Measurements from ENCODE around the gene CHCHD2.

- TF ChIP-seq CTCF (IDR thresholded peaks at IDR 0.05), result no peak
- no peak for TF ChIP-seq POLR2A (IDR thresholded peaks at IDR 0.05)
Observed at GRCh38 chr7:56105508-56105907, 768 bp downstream of the CHCHD2 start.

Measured in lower leg skin (tissue), 3 donors.